ENCODE results near the gene DDAH2.
"Not testable (repeated sequence)": the region's sequence is repeated elsewhere in the genome, so short reads cannot be mapped to it uniquely, and the experiment has no call there.

Gene DDAH2

GRCh38 chr6:31711233-31711632 lies 17.9 kb downstream of the DDAH2 start:
- no peak for DNase-seq

- peak; percentile 62 for DNase-seq
Measured at GRCh38 chr6:31710523-31711219, 18.4 kb downstream of the DDAH2 start.

GRCh38 chr6:31709157-31709556 lies 19.9 kb downstream of the DDAH2 start:
- not testable (repeated sequence) for DNase-seq

- no peak for DNase-seq
Measured at GRCh38 chr6:31708224-31708623, 20.9 kb downstream of the DDAH2 start.

GRCh38 chr6:31707701-31708100 lies 21.4 kb downstream of the DDAH2 start:
- no peak for DNase-seq

GRCh38 chr6:31706599-31706998 lies 22.5 kb downstream of the DDAH2 start, which contains the start of gene LY6G6F:
Gene LY6G6F (plus strand): TSS chr6:31706866. CDS start chr6:31706907, 41 bp downstream.
- DNase-seq = no peak

- DNase-seq = no peak
Measured at GRCh38 chr6:31705931-31706330, 23.2 kb downstream of the DDAH2 start.

GRCh38 chr6:31702819-31703716 lies 26.0 kb downstream of the DDAH2 start, which contains the start of gene ABHD16A:
Gene ABHD16A (minus strand): TSS chr6:31703324. CDS start chr6:31703281, 43 bp downstream.
- DNase-seq = peak; percentile 99

GRCh38 chr6:31702405-31702818 lies 26.7 kb downstream of the DDAH2 start:
- DNase-seq = no peak

- peak; percentile 53 for DNase-seq
Measured at GRCh38 chr6:31701666-31702404, 27.3 kb downstream of the DDAH2 start.

GRCh38 chr6:31700740-31701401 lies 28.2 kb downstream of the DDAH2 start:
- DNase-seq = no peak

- DNase-seq = no peak
Measured at GRCh38 chr6:31697555-31697954, 31.5 kb downstream of the DDAH2 start.

GRCh38 chr6:31693535-31693934 lies 35.6 kb downstream of the DDAH2 start:
- DNase-seq = no peak

GRCh38 chr6:31692886-31693285 lies 36.2 kb downstream of the DDAH2 start:
- DNase-seq = no peak

- no peak for DNase-seq
Measured at GRCh38 chr6:31692353-31692752, 36.7 kb downstream of the DDAH2 start.

GRCh38 chr6:31691564-31692108 lies 37.5 kb downstream of the DDAH2 start:
- no peak for DNase-seq

- DNase-seq = no peak
Measured at GRCh38 chr6:31691078-31691463, 38.0 kb downstream of the DDAH2 start.

- no peak for DNase-seq
Measured at GRCh38 chr6:31690231-31691077, 38.6 kb downstream of the DDAH2 start.

GRCh38 chr6:31689249-31690110 lies 39.6 kb downstream of the DDAH2 start:
- DNase-seq = no peak
